SKM-1 treated with dmso at 0.1 percent for 144 hours (cell line): ENCODE measurements around the gene NLN.
"Not testable (repeated sequence)": the region's sequence is repeated elsewhere in the genome, so short reads cannot be mapped to it uniquely, and the experiment has no call there.

Experiments used
- DNase-seq: peaks from one replicate; lab custom pipeline; 2025; ENCODE audit not compliant: unreplicated experiment; lab: John Stamatoyannopoulos, UW

The NLN gene

DNA sequence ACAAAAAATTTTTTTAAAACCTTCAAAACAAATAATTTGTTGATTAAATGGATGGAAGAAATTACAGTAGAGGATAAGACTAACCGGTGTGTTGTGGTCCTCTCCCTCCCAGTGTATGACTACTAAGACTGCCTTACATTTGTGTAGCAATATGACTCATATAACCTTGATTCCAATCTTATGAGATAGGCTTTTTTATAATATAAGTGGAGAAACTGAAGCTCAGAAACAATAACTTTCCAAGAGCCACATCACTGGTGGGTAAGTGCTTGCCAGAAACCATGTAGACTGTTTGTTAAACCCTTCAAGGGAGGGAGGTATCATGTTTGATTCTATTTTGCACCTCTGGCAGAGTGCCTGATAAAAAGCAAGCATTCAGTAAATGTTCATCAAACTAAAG lies 47.5 kb downstream of the NLN start:
- no peak for DNase-seq

GRCh38 chr5:65771266-65771665 lies 49.3 kb downstream of the NLN start:
- no peak for DNase-seq

DNA sequence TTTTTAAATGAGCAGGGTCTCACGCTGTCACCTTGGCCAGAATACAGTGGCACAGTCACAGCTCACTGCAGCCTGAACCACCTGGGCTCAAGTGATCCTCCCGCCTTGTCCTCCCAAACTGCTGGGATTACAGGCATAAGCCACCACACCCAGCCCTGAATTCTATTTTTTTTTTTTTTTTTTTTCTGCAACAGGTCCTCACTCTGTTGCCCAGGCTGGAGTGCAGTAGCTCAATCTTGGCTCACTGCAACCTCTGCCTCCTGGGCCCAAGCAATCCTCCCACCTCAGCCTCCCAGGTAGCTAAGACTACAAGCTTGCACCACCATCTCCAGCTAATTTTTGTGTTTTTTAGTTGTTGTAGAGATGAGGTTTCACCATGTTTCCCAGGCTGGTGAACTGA lies 51.0 kb downstream of the NLN start:
- DNase-seq: not testable (repeated sequence)

DNA sequence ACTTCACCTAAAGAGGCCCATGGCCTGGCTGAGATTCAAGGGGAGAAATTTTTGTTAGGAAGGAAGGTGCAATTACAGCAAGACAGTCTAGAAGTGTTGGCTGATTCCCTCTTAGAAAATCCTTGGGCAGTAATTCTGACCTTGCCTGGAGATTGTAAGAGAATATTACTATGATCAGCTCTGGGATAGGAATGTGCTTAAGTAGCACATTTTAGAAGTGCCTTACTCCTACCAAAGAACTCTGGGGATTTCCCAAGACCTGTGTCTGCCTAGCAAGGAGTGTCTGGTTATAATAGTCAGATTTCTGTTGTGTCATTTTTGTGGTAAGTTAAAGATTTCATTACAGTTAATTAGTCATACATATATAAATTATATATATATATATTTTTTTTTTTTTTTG lies 52.3 kb downstream of the NLN start:
- no peak for DNase-seq

GRCh38 chr5:65775476-65775875 lies 53.5 kb downstream of the NLN start:
- no peak for DNase-seq

- no peak for DNase-seq
These were observed 54.6 kb downstream of the NLN start for GRCh38 chr5:65776441-65777141.

- DNase-seq: no peak
These were observed 56.1 kb downstream of the NLN start for GRCh38 chr5:65778126-65778525.

DNA sequence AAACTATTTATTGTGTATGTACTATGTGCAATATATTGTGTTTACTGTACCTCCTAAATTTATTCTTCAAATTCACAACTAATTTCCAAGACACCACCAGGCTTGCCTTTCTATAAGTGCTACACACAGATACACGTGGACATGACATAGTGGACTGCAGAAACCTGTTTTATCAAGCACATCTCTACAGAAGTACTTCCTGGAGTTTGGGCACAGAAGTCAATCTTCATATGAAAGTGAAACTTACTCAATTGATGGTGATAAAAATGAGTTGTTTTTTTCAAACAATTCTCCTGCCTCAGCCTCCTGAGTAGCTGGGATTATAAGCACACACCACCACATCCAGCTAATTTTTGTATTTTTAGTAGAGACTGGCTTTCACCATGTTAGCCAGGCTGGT lies 57.6 kb downstream of the NLN start:
- no peak for DNase-seq

DNA sequence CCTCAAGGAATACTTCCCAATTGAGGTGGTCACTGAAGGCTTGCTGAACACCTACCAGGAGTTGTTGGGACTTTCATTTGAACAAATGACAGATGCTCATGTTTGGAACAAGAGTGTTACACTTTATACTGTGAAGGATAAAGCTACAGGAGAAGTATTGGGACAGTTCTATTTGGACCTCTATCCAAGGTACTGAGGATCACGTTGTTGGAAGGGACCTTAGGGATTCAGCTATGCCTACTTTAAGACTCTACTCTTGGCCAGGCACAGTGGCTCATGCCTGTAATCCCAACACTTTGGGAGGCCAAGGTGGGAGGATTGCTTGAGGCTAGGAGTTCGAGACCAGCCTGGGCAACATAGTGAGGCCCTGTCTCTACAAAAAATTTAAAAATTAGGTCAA lies 66.3 kb downstream of the NLN start:
- not testable (repeated sequence) for DNase-seq

- DNase-seq: no peak
These were observed 68.6 kb downstream of the NLN start for GRCh38 chr5:65790371-65791163.

DNA sequence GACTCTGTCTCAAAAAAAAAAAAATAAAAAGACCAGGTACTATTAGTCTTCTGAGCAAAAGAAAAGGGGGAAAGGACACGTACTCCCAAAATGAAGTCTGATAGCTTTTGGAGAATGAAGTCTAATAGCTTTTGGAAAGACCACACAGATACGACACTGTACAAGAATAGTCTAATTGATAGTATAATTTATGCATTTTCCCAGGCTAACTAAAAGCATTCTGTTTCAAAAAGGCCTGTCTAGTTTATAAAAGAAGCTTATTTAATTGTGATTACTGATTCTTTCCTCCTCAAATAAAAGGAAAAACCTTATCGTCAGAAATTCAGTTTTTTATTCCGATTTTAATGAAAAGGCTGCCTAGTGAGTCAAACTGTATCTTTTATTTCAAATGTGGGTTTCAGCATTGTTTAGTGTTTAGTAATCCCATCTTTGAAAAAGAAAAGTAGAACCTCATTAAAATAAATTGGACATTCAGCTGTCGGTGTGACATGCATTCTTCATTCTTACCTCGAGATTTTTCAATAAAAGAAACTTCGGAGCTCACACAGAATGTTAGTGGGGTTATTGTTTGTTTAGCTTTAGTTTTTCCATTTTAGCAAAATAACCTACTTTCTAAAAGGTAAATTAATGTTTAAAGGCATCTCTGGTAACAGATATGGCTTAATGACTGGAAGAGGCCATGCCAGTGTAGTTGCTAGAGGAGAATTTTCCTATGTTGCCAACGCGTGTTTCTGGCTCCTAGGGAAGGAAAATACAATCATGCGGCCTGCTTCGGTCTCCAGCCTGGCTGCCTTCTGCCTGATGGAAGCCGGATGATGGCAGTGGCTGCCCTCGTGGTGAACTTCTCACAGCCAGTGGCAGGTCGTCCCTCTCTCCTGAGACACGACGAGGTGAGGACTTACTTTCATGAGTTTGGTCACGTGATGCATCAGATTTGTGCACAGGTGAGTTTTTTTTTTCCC lies 70.0 kb downstream of the NLN start:
- DNase-seq: no peak

DNA sequence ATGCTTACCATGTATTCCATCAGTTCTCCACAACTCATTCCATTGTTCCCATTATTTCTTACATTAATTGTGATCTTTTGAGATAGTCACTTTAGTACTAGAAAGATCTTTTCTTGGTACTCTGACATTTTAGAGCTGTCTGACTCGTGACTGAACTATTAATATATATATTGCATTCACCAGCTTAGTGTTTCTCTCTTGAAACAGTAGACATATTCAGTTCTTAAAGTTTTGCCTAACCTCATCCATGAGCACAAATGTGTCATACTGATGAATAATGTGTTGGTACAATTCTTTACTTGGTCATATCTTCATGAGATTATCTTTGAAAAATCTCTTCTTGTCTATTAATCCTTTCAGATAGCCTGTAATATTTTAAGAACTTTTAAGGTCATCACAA lies 74.3 kb downstream of the NLN start:
- no peak for DNase-seq

DNA sequence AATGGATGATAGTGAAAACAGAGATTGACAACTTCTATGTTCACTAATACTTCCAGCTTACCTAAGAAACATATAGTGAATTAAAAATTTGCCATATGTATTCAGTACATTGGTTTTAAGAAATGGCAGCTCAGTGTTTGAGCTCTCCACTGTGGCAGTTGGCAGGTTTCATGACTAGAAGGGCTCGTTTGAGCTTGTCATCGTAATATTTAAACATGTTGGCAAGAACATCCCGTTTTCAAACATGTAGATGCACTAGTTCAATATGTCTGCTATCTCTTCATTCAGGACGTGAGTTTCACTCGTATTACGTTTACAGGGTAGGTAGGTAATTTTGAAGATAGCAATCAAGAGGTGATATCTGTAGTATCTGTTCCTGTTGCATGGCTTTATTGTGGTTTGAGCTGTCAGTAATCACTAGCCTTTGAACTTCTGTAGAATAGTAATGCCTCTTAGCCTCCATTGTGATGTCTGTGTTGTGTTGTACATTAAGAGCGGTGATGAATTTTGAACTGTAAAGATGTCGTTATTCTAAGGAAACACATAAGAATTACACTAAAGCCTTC lies 74.8 kb downstream of the NLN start:
- no peak for DNase-seq

GRCh38 chr5:65797481-65797880 lies 75.5 kb downstream of the NLN start:
- DNase-seq: no peak

DNA sequence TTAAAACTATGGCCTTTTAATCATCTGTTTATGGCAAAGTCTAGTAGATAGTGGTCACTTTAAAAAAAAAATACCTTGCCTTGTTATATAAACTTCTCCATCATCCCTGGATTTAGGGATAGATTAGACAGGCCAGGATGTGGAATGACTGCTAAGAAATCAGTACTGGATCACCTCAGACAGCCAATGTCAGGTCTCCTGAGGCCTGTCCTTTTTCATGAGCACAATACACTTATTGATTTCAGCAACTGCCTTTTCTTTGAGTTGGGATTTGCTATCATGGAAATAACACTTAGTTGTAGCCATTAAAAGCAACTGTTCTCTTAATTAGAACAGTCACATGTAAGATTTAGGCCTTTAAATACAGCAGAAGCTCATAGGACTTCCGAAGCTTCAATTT lies 77.9 kb downstream of the NLN start:
- no peak for DNase-seq

DNA sequence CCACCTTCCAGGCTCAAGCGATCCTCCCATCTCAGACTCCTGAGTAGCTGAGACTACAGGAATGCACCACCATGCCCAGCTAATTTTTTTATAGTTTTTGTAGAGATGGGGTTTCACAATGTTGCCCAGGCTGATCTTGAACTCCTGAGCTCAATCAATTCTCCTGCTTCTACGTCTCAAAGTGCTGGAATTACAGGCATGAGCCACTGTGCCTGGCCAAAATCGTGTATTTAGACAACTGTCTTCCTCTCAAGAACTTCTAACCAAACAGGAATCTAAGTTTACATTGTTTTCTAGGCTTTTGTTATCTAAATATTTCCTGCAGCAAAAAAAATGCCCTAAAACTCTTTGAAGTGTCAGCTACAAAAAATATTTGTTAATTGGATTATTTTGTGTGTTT lies 78.8 kb downstream of the NLN start:
- DNase-seq: no peak

DNA sequence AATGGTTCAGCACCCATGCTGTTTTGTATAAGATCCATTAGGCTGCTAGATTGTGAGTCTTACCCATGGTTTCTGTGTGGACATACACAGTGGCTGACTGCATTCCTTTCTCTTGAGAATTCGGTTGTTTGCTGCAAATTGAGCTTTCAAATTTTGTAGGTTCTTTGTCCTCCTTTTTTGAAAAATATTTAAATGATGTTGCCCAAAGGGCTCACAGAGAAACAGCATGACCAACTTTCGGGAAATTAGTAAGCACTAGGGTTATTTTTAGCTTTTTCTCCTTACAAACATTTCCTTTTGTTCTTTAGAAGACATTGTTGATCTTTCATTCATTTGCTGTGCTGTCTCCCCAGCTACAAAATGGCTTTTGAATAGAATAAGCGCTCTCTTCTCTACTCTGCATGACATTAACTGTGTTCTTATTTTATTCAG lies 79.4 kb downstream of the NLN start:
- no peak for DNase-seq

- no peak for DNase-seq
These were observed 80.1 kb downstream of the NLN start for GRCh38 chr5:65802080-65802479.

- no peak for DNase-seq
These were observed 80.8 kb downstream of the NLN start for GRCh38 chr5:65802820-65803219.

DNA sequence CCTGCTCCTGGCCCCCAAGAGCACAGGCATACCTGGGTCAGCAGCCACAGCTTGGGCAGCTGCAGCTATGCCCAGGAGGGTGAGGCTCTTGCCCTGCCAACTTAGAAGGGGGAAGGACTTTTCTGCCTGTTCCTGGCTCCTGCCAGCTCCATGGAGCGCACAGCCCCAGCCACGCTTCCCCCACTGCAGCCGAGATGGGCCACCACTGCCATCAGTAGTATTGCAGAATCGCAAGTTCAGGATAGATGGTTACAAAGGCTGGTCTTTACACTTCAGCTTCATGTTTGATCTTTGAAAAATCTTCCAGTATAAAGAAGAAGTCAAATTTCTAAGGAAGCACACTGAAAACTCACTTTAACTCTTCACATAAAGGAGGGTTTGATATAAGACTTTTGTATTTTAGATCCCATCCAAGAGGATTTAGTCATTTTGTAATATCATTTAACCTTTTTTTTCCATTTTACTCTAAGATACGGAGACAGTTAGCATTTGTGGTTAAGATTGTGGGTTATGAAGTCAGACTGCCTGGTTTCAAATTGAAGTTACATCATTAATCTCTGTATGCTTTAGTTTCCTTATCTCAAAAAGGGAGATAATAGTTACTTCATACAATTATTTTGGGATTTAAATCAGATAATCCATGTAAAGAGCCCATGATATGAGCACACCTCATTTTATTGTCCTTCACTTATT lies 81.8 kb downstream of the NLN start:
- no peak for DNase-seq

GRCh38 chr5:65805089-65805488 lies 83.1 kb downstream of the NLN start:
- DNase-seq: no peak
